GM21717 (cell line): ENCODE data around the gene TACO1.

ENCODE experiments used
- ATAC-seq: cut with Tn5 transposase; IDR thresholded peaks from one replicate; pipeline ENCODE4 v1.9.1; 2021; ENCODE audit warnings: mild to moderate bottlenecking, moderate library complexity; ENCODE audit not compliant: unreplicated experiment

TACO1 gene

GRCh38 chr17:63596856-63597586 lies 3.7 kb upstream of the TACO1 start:
- ATAC-seq, result no peak

GRCh38 chr17:63598281-63598680 lies 2.4 kb upstream of the TACO1 start:
- ATAC-seq, result no peak

- ATAC-seq, result no peak
Measured at GRCh38 chr17:63601439-63602371, 1.0 kb downstream of the TACO1 start.

- ATAC-seq, result no peak
Measured at GRCh38 chr17:63609816-63610573, 9.3 kb downstream of the TACO1 start.

- ATAC-seq, result no peak
Measured at GRCh38 chr17:63610854-63611253, 10.2 kb downstream of the TACO1 start.

- no peak for ATAC-seq
Measured at GRCh38 chr17:63611354-63611753, 10.7 kb downstream of the TACO1 start.

- no peak for ATAC-seq
Measured at GRCh38 chr17:63613663-63614062, 13.0 kb downstream of the TACO1 start.

GRCh38 chr17:63621229-63621683 lies 20.6 kb downstream of the TACO1 start:
- ATAC-seq, result no peak

- peak; percentile 93 for ATAC-seq
Measured at GRCh38 chr17:63621684-63622573, 21.2 kb downstream of the TACO1 start, which contains the start of gene MAP3K3. Gene MAP3K3 (plus strand): TSS chr17:63622417. CDS start chr17:63622760, 343 bp downstream.

- ATAC-seq, result peak; percentile 23
Measured at GRCh38 chr17:63622574-63623390, 22.1 kb downstream of the TACO1 start.

GRCh38 chr17:63623786-63624530 lies 23.3 kb downstream of the TACO1 start:
- no peak for ATAC-seq

GRCh38 chr17:63624531-63624880 lies 23.8 kb downstream of the TACO1 start:
- no peak for ATAC-seq

GRCh38 chr17:63626551-63627180 lies 26.0 kb downstream of the TACO1 start:
- no peak for ATAC-seq

- no peak for ATAC-seq
Measured at GRCh38 chr17:63629627-63630026, 28.9 kb downstream of the TACO1 start.

GRCh38 chr17:63631062-63631461 lies 30.4 kb downstream of the TACO1 start:
- no peak for ATAC-seq

GRCh38 chr17:63631626-63632025 lies 30.9 kb downstream of the TACO1 start:
- ATAC-seq, result no peak

- no peak for ATAC-seq
Measured at GRCh38 chr17:63633742-63634141, 33.0 kb downstream of the TACO1 start.

GRCh38 chr17:63634163-63634562 lies 33.5 kb downstream of the TACO1 start:
- ATAC-seq, result no peak
